Effector memory CD4-positive, alpha-beta T cell (primary cell): Measurements from ENCODE around the gene MKNK1.
A peak's percentile ranks its signal among the peaks of the same experiment; 100 is the strongest.
"Not testable (repeated sequence)": the region's sequence is repeated elsewhere in the genome, so short reads cannot be mapped to it uniquely, and the experiment has no call there.

ENCODE experiments used
- DNase-seq, 3 donors: peaks; one replicate each; pipeline ENCODE4 v3.0.0-alpha.2; 2020
- H3K27ac ChIP-seq: 2 replicates; pipeline ENCODE4 v1.7.0; 2013; ENCODE audit warnings: mild to moderate bottlenecking, low read length, moderate library complexity; ENCODE audit not compliant: insufficient read depth, poor library complexity, severe bottlenecking
- H3K27me3 ChIP-seq: replicated peaks from 2 replicates; pipeline ENCODE4 v1.7.0; 2013; ENCODE audit warnings: mild to moderate bottlenecking, low read length; ENCODE audit not compliant: insufficient read depth, control insufficient read depth, poor library complexity, severe bottlenecking
- H3K36me3 ChIP-seq: 2 replicates; pipeline ENCODE4 v1.7.0; 2013; ENCODE audit warnings: mild to moderate bottlenecking, low read length, moderate library complexity; ENCODE audit not compliant: control insufficient read depth, insufficient read depth
- H3K4me1 ChIP-seq: 2 replicates; pipeline ENCODE4 v1.7.0; 2013; ENCODE audit warnings: low read length, mild to moderate bottlenecking; ENCODE audit not compliant: control insufficient read depth, insufficient read depth, poor library complexity, severe bottlenecking
- H3K4me3 ChIP-seq: 2 replicates; pipeline ENCODE4 v1.7.0; 2013; ENCODE audit warnings: low read length, low read depth, mild to moderate bottlenecking; ENCODE audit not compliant: insufficient read depth, poor library complexity, severe bottlenecking
- H3K9me3 ChIP-seq: 2 replicates; pipeline ENCODE4 v1.7.0; 2013; ENCODE audit warnings: mild to moderate bottlenecking, low read length, moderate library complexity; ENCODE audit not compliant: control insufficient read depth
- total RNA-seq, 3 donors: gene quantifications; one replicate each; lab custom pipeline; 2026; lab: John Stamatoyannopoulos, UW

The MKNK1 gene
- 41.7 to 60.2 (median 50.0) reads per million in 3 donors for total RNA-seq

DNA sequence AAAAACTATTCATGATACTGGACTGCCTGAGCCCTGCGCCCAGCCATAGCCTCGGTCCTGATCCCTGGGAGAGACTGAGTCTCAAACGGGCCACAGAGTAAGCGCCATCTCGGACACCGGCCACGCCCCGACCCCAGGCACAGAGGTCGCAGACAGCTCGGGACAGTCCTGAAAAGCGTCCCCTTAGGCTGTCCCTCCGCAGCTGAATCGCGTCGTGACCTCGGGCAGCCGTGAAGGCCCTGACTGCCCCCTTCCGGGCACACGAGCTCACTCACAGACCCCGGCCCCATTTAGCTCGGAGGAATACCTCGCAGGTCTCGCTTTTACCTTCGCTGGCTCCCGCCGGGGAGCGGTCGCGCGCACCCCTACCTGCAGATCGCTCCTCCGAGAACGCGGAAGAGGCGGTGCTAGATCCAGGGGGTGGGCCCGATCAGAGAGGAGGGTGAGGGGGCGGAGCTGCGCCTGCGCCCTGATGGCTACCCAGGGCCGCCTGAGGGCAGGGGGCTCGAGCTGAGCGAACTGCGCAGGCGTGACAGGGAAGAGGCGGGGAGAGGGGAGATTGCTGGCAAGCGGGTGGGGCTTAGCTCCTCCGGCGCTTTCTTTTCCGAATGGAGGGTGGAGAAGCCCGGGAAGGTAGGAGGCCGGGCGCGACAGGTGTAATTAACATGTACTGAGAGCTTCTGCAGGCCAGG, at the start of gene MKNK1:
TSS of gene MKNK1 (minus strand) at position 411 of the 692 bp plus-strand sequence. CDS start 20,941 bp downstream, outside the sequence.
- Histone ChIP-seq H3K27ac (peak within 1 kb of the TSS; percentile 68), H3K4me1 (peaks cover 32% of the 10 kb centered on the region), H3K27me3 (no peaks in the 10 kb centered on the region), H3K4me3 (peak within 1 kb of the TSS; percentile 84), H3K9me3 (no peaks in the 10 kb centered on the region), H3K36me3 (peaks cover 13% of the 10 kb centered on the region)
- peak; percentile 97 to 99 (median 98) for DNase-seq

DNA sequence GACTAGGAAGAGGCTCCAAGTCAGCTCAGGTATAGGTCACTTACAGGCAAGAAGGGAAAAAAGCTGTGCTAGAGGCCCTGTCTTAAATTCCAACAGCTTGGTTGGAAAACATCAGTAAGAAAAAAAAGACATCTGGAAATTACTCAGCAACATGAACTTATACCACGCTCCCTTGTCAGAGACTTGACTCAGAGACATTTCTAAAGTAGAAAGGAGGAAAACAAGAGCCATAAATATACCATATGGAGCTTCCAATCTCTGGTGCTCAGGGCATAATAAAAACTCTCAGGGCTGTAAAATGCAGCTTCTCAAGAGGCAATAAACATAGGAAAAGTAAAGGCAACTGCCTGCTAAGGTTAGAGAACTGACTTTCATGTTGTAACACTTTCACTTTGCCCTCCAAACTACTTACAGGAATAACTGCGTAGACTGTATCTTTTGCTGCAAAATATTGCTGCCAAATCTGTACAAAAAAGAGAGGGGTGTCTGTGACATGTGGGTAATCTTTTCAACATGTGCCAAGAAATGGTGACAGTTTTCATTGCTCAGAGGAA, 49.4 kb upstream of the MKNK1 start:
- Histone ChIP-seq H3K27ac (no peak overlapping the region), H3K4me1 (no peaks in the 10 kb centered on the region), H3K36me3 (peaks cover 53% of the 10 kb centered on the region), H3K27me3 (no peaks in the 10 kb centered on the region), H3K9me3 (no peaks in the 10 kb centered on the region), H3K4me3 (no peak overlapping the region)
- DNase-seq = no peak

DNA sequence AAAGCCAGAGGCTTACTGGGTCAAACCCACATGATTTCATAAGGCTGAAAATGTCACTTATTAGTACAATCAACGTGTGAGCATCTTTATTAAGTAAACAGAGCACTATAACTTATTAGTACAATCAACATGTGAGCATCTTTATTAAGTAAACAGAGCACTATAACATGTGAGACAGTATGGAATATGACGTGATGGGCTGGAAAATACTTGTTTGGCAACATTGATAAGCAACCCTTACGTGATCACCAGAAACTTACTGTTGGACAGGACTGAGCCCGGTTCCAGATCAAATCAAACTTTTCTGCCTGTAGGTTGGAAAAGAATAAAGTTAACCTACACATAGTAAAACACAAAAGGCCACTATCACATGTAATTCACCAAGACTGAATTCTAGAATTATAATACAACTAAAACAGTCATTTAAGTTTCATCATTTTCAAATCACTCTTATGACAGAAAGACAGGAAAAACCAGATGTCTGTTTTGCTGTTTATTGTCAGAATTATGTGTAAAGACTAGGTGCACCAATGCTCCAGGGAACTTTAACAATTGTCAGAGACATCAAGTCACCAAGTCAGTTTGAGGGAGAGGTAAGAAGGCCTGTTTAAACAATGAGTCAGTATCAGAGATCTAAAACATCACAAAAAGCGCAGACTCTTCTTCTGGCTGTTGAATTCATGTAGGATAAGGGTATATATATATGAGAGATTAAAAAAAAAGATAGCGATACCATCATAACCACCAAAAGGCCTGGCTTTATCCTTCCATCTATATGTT, 48.4 kb upstream of the MKNK1 start:
- H3K4me1 ChIP-seq = no peaks in the 10 kb centered on the region
- no peak for DNase-seq
- H3K36me3 ChIP-seq = peaks cover 47% of the 10 kb centered on the region
- no peaks in the 10 kb centered on the region for H3K9me3 ChIP-seq
- H3K4me3 ChIP-seq = no peak overlapping the region
- H3K27me3 ChIP-seq = no peaks in the 10 kb centered on the region
- H3K27ac ChIP-seq = no peak overlapping the region

DNA sequence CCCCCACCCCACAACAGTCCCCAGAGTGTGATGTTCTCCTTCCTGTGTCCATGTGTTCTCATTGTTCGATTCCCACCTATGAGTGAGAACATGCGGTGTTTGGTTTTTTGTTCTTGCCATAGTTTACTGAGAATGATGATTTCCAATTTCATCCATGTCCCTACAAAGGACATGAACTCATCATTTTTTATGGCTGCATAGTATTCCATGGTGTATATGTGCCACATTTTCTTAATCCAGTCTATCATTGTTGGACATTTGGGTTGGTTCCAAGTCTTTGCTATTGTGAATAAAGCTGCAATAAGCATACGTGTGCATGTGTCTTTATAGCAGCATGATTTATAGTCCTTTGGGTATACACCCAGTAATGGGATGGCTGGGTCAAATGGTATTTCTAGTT, 47.1 kb upstream of the MKNK1 start:
- peaks cover 37% of the 10 kb centered on the region for H3K36me3 ChIP-seq
- not testable (repeated sequence) for H3K4me1 ChIP-seq, DNase-seq, H3K9me3 ChIP-seq, H3K27me3 ChIP-seq, H3K4me3 ChIP-seq, H3K27ac ChIP-seq

DNA sequence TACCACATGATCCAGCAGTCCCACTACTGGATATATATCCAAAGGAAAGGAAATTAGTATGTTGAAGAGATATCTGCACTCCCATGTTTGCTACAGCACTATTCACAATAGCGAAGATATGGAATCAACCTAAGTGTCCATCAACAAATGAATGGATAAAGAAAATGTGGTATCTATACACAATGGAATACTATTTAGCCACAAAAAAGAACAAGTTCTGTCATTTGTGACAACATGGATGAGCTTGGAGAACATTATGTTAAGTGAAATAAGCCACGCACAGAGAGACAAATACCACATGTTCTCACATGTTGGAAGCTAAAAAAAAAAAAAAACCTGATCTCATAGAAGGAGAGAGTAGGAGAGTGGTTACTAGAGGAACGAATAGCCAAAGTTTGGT, 46.4 kb upstream of the MKNK1 start:
- no peak overlapping the region for H3K4me3 ChIP-seq
- peaks cover 31% of the 10 kb centered on the region for H3K36me3 ChIP-seq
- no peaks in the 10 kb centered on the region for H3K27me3 ChIP-seq
- no peaks in the 10 kb centered on the region for H3K9me3 ChIP-seq
- no peak overlapping the region for H3K27ac ChIP-seq
- DNase-seq = no peak
- no peaks in the 10 kb centered on the region for H3K4me1 ChIP-seq

DNA sequence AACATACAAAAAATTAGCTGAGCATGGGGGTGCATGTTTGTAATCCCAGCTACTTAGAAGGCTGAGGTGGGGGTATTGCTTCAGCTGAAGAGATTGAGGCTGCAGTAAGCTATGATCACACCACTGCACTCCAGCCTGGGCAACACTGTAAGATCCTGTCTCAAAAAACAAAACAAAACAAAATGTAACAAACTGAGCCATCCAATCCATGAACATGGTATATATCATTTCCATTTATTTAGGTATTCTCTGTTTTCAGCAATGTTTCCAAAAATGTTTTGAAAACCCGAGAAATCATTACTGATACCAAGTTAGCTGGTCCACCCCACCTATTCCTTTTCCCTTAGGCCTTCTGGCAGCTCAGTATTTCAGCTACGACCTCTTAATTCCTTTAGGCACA, 45.7 kb upstream of the MKNK1 start:
- H3K36me3 ChIP-seq = peaks cover 23% of the 10 kb centered on the region
- no peak for DNase-seq
- no peaks in the 10 kb centered on the region for H3K9me3 ChIP-seq
- no peaks in the 10 kb centered on the region for H3K27me3 ChIP-seq
- no peaks in the 10 kb centered on the region for H3K4me1 ChIP-seq
- no peak overlapping the region for H3K27ac ChIP-seq
- no peak overlapping the region for H3K4me3 ChIP-seq

DNA sequence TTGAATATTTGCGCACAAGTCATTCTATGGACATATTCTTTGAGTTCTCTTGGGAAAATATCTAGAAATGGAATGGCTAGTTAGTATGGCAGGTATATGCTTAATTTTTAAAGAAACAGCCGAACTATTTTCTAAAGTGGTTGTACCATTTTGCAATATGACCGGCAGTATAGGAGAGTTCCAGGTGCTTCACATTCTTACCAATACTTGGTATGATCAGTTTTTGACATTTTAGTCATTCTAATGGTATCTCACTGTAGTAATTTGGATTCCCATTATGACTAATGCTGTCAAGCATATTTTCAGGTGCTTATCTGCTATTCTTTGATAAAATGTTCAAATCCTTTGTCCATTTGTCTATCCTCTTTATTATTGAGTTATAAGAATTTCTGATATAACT, 43.5 kb upstream of the MKNK1 start:
- Histone ChIP-seq H3K36me3 (peaks cover 27% of the 10 kb centered on the region), H3K27me3 (no peaks in the 10 kb centered on the region), H3K27ac (no peak overlapping the region), H3K4me1 (no peaks in the 10 kb centered on the region), H3K9me3 (no peaks in the 10 kb centered on the region), H3K4me3 (no peak overlapping the region)
- no peak for DNase-seq

DNA sequence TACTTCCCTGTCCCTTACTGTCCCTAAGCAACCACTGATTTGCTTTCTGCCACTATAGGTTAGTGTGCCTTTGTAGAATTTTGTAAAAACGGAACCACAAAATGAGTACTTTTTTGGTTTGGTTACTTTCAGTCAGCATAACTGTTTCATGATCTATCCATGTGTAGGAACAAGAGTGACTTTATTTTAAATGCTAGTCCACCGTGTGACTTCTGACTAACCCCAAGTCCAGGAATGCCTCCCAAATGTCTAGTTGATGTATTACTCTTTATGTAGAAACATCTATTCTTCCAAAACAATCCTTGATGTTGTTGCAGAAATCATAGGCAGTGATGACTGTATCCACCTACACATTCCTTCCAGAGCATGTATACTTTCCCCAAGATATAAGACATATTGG, 42.8 kb upstream of the MKNK1 start:
- no peaks in the 10 kb centered on the region for H3K27me3 ChIP-seq
- no peaks in the 10 kb centered on the region for H3K4me1 ChIP-seq
- H3K27ac ChIP-seq = no peak overlapping the region
- H3K9me3 ChIP-seq = no peaks in the 10 kb centered on the region
- H3K36me3 ChIP-seq = peaks cover 28% of the 10 kb centered on the region
- DNase-seq = no peak
- H3K4me3 ChIP-seq = no peak overlapping the region

DNA sequence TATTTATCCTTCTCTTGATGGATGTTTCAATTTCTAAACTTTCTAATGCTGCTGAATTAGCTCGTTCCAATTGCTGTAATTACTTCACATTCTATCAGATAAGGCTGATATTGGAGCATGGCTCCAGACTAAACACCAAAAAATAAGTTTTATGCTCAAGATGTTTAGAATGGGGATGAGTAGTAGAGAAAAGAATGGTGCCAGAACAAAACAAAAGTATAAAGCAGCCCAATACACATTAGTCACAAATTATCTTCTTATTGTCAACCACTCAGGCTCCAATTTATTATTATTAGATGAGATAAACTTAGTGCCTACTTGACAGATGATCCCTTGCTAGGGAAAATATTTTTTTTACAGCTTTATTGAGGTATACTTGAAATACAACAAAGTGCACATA, 42.3 kb upstream of the MKNK1 start:
- peaks cover 28% of the 10 kb centered on the region for H3K36me3 ChIP-seq
- no peak overlapping the region for H3K4me3 ChIP-seq
- DNase-seq = no peak
- H3K27ac ChIP-seq = no peak overlapping the region
- no peaks in the 10 kb centered on the region for H3K27me3 ChIP-seq
- H3K9me3 ChIP-seq = no peaks in the 10 kb centered on the region
- H3K4me1 ChIP-seq = no peaks in the 10 kb centered on the region

DNA sequence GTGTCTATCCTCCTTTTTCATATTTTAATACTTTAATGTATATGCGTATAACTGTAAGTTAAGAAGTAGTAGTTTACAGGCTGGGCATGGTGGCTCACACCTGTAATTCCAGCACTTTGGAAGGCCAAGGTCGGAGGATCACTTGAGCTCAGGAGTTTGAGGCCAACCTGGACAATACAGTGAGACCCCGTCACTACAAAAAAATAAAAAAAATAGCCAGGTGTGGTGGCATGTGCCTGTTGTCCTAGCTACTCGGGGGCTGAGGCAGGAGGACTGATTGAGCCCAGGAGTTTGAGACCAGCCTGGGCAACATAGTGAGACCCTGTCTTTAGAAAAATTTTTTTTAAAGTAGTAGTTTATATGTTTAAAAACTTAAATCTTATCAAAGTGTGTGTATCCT, 41.7 kb upstream of the MKNK1 start:
- no peaks in the 10 kb centered on the region for H3K27me3 ChIP-seq
- no peak overlapping the region for H3K4me3 ChIP-seq
- H3K9me3 ChIP-seq = no peaks in the 10 kb centered on the region
- no peak overlapping the region for H3K27ac ChIP-seq
- H3K4me1 ChIP-seq = no peaks in the 10 kb centered on the region
- no peak for DNase-seq
- H3K36me3 ChIP-seq = peaks cover 28% of the 10 kb centered on the region
